ENCODE data around the gene LCT. TPM values are rescaled to one million over a fixed set of nuclear protein-coding genes. Genes with fewer than 3 reads are reported as not detected.

The LCT gene
- total and polyA plus RNA-seq, 9 of the 15 experiments (the other 6 are each of a cell fraction or from before 2014, with no cell fraction given) = 0.01 to 0.04 (median 0.03) TPM; not detected in 4

DNA sequence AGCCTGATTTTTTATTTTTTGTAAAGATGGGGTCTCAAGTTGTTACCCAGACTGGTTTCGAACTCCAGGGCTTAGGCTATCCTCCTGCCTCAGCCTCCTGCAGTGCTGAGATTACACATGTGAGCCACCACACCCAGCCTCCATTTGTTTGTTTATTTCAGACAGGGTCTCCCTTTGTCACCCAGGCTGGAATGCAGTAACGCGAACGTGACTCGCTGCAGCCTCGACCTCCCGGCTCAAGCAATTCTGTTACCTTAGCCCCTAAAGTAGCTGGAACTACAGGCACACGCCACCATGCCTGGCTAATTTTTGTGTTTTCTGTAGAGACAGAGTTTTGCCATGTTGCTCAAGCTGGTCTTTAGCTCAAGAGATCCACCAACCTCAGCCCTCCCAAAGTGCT is 68.1 kb downstream of the LCT start:
- intact Hi-C loops (cut with micrococcal nuclease) = no loop called here
- in situ Hi-C loops (cut with MboI) = no loop called here
- TF ChIP-seq, protein P1, sequence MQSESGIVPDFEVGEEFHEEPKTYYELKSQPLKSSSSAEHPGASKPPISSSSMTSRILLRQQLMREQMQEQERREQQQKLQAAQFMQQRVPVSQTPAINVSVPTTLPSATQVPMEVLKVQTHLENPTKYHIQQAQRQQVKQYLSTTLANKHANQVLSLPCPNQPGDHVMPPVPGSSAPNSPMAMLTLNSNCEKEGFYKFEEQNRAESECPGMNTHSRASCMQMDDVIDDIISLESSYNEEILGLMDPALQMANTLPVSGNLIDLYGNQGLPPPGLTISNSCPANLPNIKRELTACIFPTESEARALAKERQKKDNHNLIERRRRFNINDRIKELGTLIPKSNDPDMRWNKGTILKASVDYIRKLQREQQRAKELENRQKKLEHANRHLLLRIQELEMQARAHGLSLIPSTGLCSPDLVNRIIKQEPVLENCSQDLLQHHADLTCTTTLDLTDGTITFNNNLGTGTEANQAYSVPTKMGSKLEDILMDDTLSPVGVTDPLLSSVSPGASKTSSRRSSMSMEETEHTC (IDR thresholded peaks at IDR 0.05) = no peak
- no peak for TF ChIP-seq GTF2E2 (tag; IDR thresholded peaks at IDR 0.05)
- TF ChIP-seq, protein P2, sequence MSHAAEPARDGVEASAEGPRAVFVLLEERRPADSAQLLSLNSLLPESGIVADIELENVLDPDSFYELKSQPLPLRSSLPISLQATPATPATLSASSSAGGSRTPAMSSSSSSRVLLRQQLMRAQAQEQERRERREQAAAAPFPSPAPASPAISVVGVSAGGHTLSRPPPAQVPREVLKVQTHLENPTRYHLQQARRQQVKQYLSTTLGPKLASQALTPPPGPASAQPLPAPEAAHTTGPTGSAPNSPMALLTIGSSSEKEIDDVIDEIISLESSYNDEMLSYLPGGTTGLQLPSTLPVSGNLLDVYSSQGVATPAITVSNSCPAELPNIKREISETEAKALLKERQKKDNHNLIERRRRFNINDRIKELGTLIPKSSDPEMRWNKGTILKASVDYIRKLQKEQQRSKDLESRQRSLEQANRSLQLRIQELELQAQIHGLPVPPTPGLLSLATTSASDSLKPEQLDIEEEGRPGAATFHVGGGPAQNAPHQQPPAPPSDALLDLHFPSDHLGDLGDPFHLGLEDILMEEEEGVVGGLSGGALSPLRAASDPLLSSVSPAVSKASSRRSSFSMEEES (CRISPR knock-in tag; IDR thresholded peaks at IDR 0.05) = no peak
- TF ChIP-seq REST (IDR thresholded peaks at IDR 0.05; ENCODE audit: borderline replicate concordance) = no peak
- TF ChIP-seq REST (CRISPR knock-in tag; IDR thresholded peaks at IDR 0.05; ENCODE audit: low read depth) = no peak
- TF ChIP-seq, protein P3, sequence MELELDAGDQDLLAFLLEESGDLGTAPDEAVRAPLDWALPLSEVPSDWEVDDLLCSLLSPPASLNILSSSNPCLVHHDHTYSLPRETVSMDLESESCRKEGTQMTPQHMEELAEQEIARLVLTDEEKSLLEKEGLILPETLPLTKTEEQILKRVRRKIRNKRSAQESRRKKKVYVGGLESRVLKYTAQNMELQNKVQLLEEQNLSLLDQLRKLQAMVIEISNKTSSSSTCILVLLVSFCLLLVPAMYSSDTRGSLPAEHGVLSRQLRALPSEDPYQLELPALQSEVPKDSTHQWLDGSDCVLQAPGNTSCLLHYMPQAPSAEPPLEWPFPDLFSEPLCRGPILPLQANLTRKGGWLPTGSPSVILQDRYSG (tag; conservative IDR thresholded peaks at IDR 0.05; ENCODE audit: low read depth) = no peak
- TF ChIP-seq TRIM28 (IDR thresholded peaks at IDR 0.05) = no peak
- TF ChIP-seq, protein P4, sequence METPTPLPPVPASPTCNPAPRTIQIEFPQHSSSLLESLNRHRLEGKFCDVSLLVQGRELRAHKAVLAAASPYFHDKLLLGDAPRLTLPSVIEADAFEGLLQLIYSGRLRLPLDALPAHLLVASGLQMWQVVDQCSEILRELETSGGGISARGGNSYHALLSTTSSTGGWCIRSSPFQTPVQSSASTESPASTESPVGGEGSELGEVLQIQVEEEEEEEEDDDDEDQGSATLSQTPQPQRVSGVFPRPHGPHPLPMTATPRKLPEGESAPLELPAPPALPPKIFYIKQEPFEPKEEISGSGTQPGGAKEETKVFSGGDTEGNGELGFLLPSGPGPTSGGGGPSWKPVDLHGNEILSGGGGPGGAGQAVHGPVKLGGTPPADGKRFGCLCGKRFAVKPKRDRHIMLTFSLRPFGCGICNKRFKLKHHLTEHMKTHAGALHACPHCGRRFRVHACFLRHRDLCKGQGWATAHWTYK (CRISPR knock-in tag; IDR thresholded peaks at IDR 0.05) = no peak
- TF ChIP-seq SMC3 (conservative IDR thresholded peaks at IDR 0.05; ENCODE audit: insufficient read depth, low read depth, low read length) = no peak

More for the DNA sequence above, 68.1 kb downstream of the LCT start:
- ATAC-seq = no peak
- Histone ChIP-seq H3K9me3 (replicated peaks; ENCODE audit: control insufficient read depth, insufficient read depth, low read depth, low read length) (no peaks in the 10 kb centered on the region; the same call in 1 of the 2 replicates), H3K4me2 (ENCODE audit: insufficient read depth, low read length) (no peak overlapping the region), H3K9me1 (ENCODE audit: control insufficient read depth, insufficient read depth, low read length) (no peaks in the 10 kb centered on the region), H3K27me3 (ENCODE audit: control insufficient read depth in 2 of 2, insufficient read depth in 2 of 2, low read length in 2 of 2) (no peaks in the 10 kb centered on the region), H3K27ac (ENCODE audit: extremely low read depth, low read depth, low read length) (no peak overlapping the region), H2AFZ (ENCODE audit: low read depth, low read length) (no peak overlapping the region), H3K4me1 (replicated peaks in 1 of 2; ENCODE audit: control insufficient read depth in 2 of 2, insufficient read depth in 2 of 2, low read length in 2 of 2) (no peaks in the 10 kb centered on the region), H3K36me3 (ENCODE audit: control insufficient read depth, insufficient read depth, low read length) (peaks cover 81% of the 10 kb centered on the region), H4K20me1 (replicated peaks; ENCODE audit: control insufficient read depth, insufficient read depth, low read length) (no peaks in the 10 kb centered on the region), H3K79me2 (ENCODE audit: control insufficient read depth, insufficient read depth, low read length) (no peaks in the 10 kb centered on the region), H3K9ac (ENCODE audit: insufficient read depth in 1 of 2, low read depth in 2 of 2, low read length in 2 of 2) (no peak overlapping the region), H3K4me3 (no peak overlapping the region)
- no peak for FAIRE-seq
- BruUV-seq (replicated peaks) = no TSS peak
- 91% methylated on average over 8 of the region's 8 CpGs for WGBS (ENCODE audit: insufficient coverage, low coverage, missing lambda C conversion rate)
- POLR2A ChIA-PET = interaction anchor here (0.7 kb wide), 1 partner anchor 17 kb away, joined by 4 read pairs; no protein-coding TSS in a partner anchor
- CTCF ChIA-PET (ENCODE audit: low intra/inter-chr PET ratio) = no interaction called here
- DNase-seq (ENCODE audit: extremely low read depth in 1 of 4, low spot score in 3 of 4) = no peak

All from K562 (cell line).